GM12878 (cell line): ENCODE results near the gene LKAAEAR1. TPM values are rescaled to one million over a fixed set of nuclear protein-coding genes. Genes with fewer than 3 reads are reported as not detected.

Experiments
- ATAC-seq: fragments of 200-7000 bp; cut with Tn5 transposase; 3 replicates; pipeline ENCODE4 v1.9.1; 2020; ENCODE audit warnings: mild to moderate bottlenecking, moderate library complexity
- BruUV-seq: library from RNA; stranded (reverse); fragments of 400-500 nt; replicated peaks from 2 replicates; lab custom pipeline; 2021; lab: Mats Ljungman, UMichigan
- CTCF ChIA-PET: fragments of 300-600 bp; sonication (Branson Sonifier 250); formaldehyde crosslinking; extraction: SDS; loops from one replicate; lab custom pipeline; 2021; ENCODE audit warnings: inconsistent platforms; lab: Yijun Ruan, JAX
- POLR2A ChIA-PET: fragments of 350-600 bp; formaldehyde crosslinking; extraction: SDS; loops from one replicate; lab custom pipeline; 2021; ENCODE audit warnings: inconsistent platforms; lab: Charles Lee
- RAD21 ChIA-PET: fragments of 300-600 bp; sonication (Branson Sonifier 250); formaldehyde crosslinking; loops from one replicate; lab custom pipeline; 2023; ENCODE audit warnings: antibody characterized with exemption; ENCODE audit not compliant: unreplicated experiment; lab: Charles Lee
- SMC1A ChIA-PET: fragments of 300-600 bp; sonication (Branson Sonifier 250); formaldehyde crosslinking; loops from one replicate; lab custom pipeline; 2023; ENCODE audit not compliant: unreplicated experiment, uncharacterized antibody; lab: Charles Lee
- DNase-seq: peaks from one replicate; pipeline ENCODE4 v3.0.0-alpha.2; 2011; ENCODE audit warnings: low read depth, low spot score
- FAIRE-seq: peaks from 3 replicates; lab custom pipeline; 2011; peaks lifted over from hg19 to GRCh38; lab: Jason Lieb, UNC
- H2AFZ ChIP-seq: 2 replicates; pipeline ENCODE4 v1.6.0; 2011; ENCODE audit warnings: low read depth, low read length, control low read depth; ENCODE audit not compliant: control insufficient read depth
- H3K27ac ChIP-seq: 2 replicates; pipeline ENCODE4 v1.5.1; 2011; ENCODE audit warnings: control low read depth; ENCODE audit not compliant: control insufficient read depth, insufficient read depth
- H3K27me3 ChIP-seq, 2 experiments: replicated peaks in 1 of 2; 2 replicates each; pipeline versions ENCODE4 v1.6.0 to v1.6.1; 2011; ENCODE audit warnings: low read length in 1 of 2; ENCODE audit not compliant: control insufficient read depth in 2 of 2, insufficient read depth in 2 of 2
- H3K36me3 ChIP-seq, 2 experiments: 2 replicates each; pipeline ENCODE4 v1.5.1; 2011; ENCODE audit warnings: low read length in 1 of 2; ENCODE audit not compliant: control insufficient read depth in 2 of 2, insufficient read depth in 2 of 2
- H3K4me1 ChIP-seq: 2 replicates; pipeline ENCODE4 v1.6.1; 2011; ENCODE audit warnings: mild to moderate bottlenecking, low read length, moderate library complexity, mixed read lengths; ENCODE audit not compliant: control insufficient read depth, insufficient read depth
- H3K4me2 ChIP-seq: 2 replicates; pipeline ENCODE4 v1.6.0; 2011; ENCODE audit warnings: control low read depth; ENCODE audit not compliant: control insufficient read depth, insufficient read depth
- H3K4me3 ChIP-seq: fragments of 200-600 bp; sonication (generic); 2 replicates; pipeline ENCODE4 v1.5.1; 2016
- H3K79me2 ChIP-seq: 2 replicates; pipeline ENCODE4 v1.6.0; 2011; ENCODE audit warnings: low read length; ENCODE audit not compliant: control insufficient read depth, insufficient read depth
- H3K9ac ChIP-seq: 2 replicates; pipeline ENCODE4 v1.8.0; 2011; ENCODE audit warnings: low read length, control low read depth, mixed read lengths; ENCODE audit not compliant: control insufficient read depth, insufficient read depth
- H3K9me3 ChIP-seq: replicated peaks from 3 replicates; pipeline ENCODE4 v1.5.1; 2011; ENCODE audit warnings: mild to moderate bottlenecking, low read length; ENCODE audit not compliant: control insufficient read depth, insufficient read depth
- H4K20me1 ChIP-seq: 2 replicates; pipeline ENCODE4 v1.6.0; 2011; ENCODE audit not compliant: control insufficient read depth, insufficient read depth
- E2F8 ChIP-seq: fragments of 450-650 bp; IDR thresholded peaks from 2 replicates; pipeline ENCODE4 v1.6.1; 2018; ENCODE audit warnings: mild to moderate bottlenecking, low read depth, moderate library complexity; ENCODE audit not compliant: partially characterized antibody
- HDGF ChIP-seq: fragments of 450-650 bp; IDR thresholded peaks from 2 replicates; pipeline ENCODE4 v1.6.1; 2016; ENCODE audit warnings: antibody characterized with exemption
- MYB ChIP-seq: fragments of 150-350 bp; IDR thresholded peaks from 2 replicates; pipeline ENCODE4 v1.6.1; 2014; ENCODE audit warnings: mild to moderate bottlenecking, low read depth, low read length, borderline replicate concordance
- NFYA ChIP-seq: IDR thresholded peaks from 2 replicates; pipeline ENCODE4 v1.6.1; 2011; ENCODE audit warnings: low read depth, mild to moderate bottlenecking, low read length, improper control_type of control experiment, borderline replicate concordance
- NKRF ChIP-seq: fragments of 450-650 bp; conservative IDR thresholded peaks from 2 replicates; pipeline ENCODE4 v1.6.1; 2017; ENCODE audit warnings: mild to moderate bottlenecking, moderate library complexity
- PKNOX1 ChIP-seq: fragments of 450-650 bp; IDR thresholded peaks from 2 replicates; pipeline ENCODE4 v1.6.1; 2016; ENCODE audit warnings: mild to moderate bottlenecking
- POLR2A ChIP-seq: IDR thresholded peaks from 2 replicates; pipeline ENCODE4 v1.6.1; 2011; ENCODE audit warnings: low read depth, mild to moderate bottlenecking, low read length
- POLR2AphosphoS2 ChIP-seq: IDR thresholded peaks from 2 replicates; pipeline ENCODE4 v1.6.1; 2011; ENCODE audit warnings: low read depth, mild to moderate bottlenecking, low read length, improper control_type of control experiment, moderate library complexity
- POLR2AphosphoS5 ChIP-seq: IDR thresholded peaks from 2 replicates; pipeline ENCODE4 v1.6.1; 2011; ENCODE audit warnings: mild to moderate bottlenecking, low read length, inconsistent platforms
- RBBP5 ChIP-seq: fragments of 200-600 bp; sonication (generic); conservative IDR thresholded peaks from 2 replicates; pipeline ENCODE4 v1.6.1; 2016
- RUNX3 ChIP-seq: IDR thresholded peaks from 2 replicates; pipeline ENCODE4 v1.6.1; 2012; ENCODE audit warnings: low read length, inconsistent platforms
- SMARCA5 ChIP-seq: fragments of 450-650 bp; IDR thresholded peaks from 2 replicates; pipeline ENCODE4 v1.6.1; 2017; ENCODE audit warnings: mild to moderate bottlenecking
- SRF ChIP-seq, 2 experiments: IDR thresholded peaks; 2 replicates each; pipeline ENCODE4 v1.6.1; 2011; ENCODE audit warnings: low read depth in 2 of 2, low read length in 2 of 2, mild to moderate bottlenecking in 1 of 2, moderate library complexity in 1 of 2
- YY1 ChIP-seq: IDR thresholded peaks from 2 replicates; pipeline ENCODE4 v1.6.1; 2011; ENCODE audit warnings: low read depth, mild to moderate bottlenecking, low read length
- WGBS: methylation state at CpG from one replicate; pipeline ENCODE4 v1.1.6; 2016; ENCODE audit warnings: low lambda C conversion rate; ENCODE audit not compliant: insufficient replicate concordance, insufficient coverage; ENCODE audit errors: missing lambda C conversion rate; 5-methylcytosine and 5-hydroxymethylcytosine counted together
- in situ Hi-C: fragments of 300-500 bp; cut with MboI; formaldehyde crosslinking; loops from 9 replicates; pipeline ENCODE4 v1.14.3; 2018; ENCODE audit warnings: mixed read lengths
- intact Hi-C: fragments of 100-400 bp; cut with micrococcal nuclease; formaldehyde crosslinking; loops from one replicate; pipeline ENCODE4 v1.14.2; 2022; ENCODE audit not compliant: unreplicated experiment
- polyA plus RNA-seq, 11 experiments: library from polyadenylated mRNA; depleted of rRNA in 4 of 11; unstranded in 6 of 11; stranded (reverse) in 5 of 11; fragments of >200 nt; fragmentation: Nextera tagmentation in 4 of 11; fragmentation: Illumina TruSeq in 1 of 11; extraction: Ambion mirVana in 4 of 11; extraction: Trizol in 1 of 11; gene quantifications; 1 replicate in 1 of 11; 2 replicates in 10 of 11; pipeline versions ENCODE4 v1.2.1 to v1.2.3, GENCODE V29; 2011 to 2016; ENCODE audit warnings: inconsistent platforms in 2 of 11, missing spikeins in 2 of 11, low read depth in 1 of 11
- total RNA-seq, 4 experiments: library from RNA; depleted of rRNA in 3 of 4; stranded (reverse); fragments of >200 nt in 3 of 4; fragmentation: Illumina TruSeq in 1 of 4; extraction: Trizol in 1 of 4; gene quantifications; 2 replicates each; pipeline versions ENCODE4 v1.2.1 to v1.2.3, GENCODE V29; 2013 to 2021

Gene LKAAEAR1
- total and polyA plus RNA-seq, 10 of the 15 experiments (the other 5 are each of a cell fraction or from before 2014, with no cell fraction given), result not detected

- no peak for ATAC-seq
- Histone ChIP-seq H4K20me1 (no peaks in the 10 kb centered on the region), H3K27ac (no peak overlapping the region), H3K27me3 (no peaks in the 10 kb centered on the region), H3K79me2 (peaks cover 4% of the 10 kb centered on the region), H3K9ac (peak overlapping the region; percentile 64), H3K4me2 (peak overlapping the region; percentile 90), H2AFZ (no peak overlapping the region), H3K9me3 (no peaks in the 10 kb centered on the region), H3K4me1 (peaks cover 35% of the 10 kb centered on the region), H3K36me3 (no peaks in the 10 kb centered on the region; a peak in 1 of 4 replicates), H3K4me3 (peak overlapping the region; percentile 64; the same call in 1 of the 2 replicates)
- ChIA-PET SMC1A (interaction anchor here (0.6 to 6.1 kb wide), 8 partner anchors 12 to 80 kb away, joined by 3 to 52 read pairs (median 6); partner anchors contain the start of genes OPRL1, PRPF6, RGS19 and SAMD10), CTCF (interaction anchor here (0.5 to 9.1 kb wide), 21 partner anchors 16 to 502 kb away, joined by 3 to 108 read pairs (median 4); partner anchors contain the start of genes NPBWR2, OPRL1, PRPF6 and RGS19), RAD21 (interaction anchor here (0.8 to 7.1 kb wide), 15 partner anchors 14 to 503 kb away, joined by 3 to 92 read pairs (median 4); partner anchors contain the start of genes NPBWR2, PRPF6, PTK6 and SAMD10), POLR2A (interaction anchor here (0.5 to 7.2 kb wide), 13 partner anchors 13 to 503 kb away, joined by 3 to 63 read pairs (median 6); partner anchors contain the start of genes OPRL1, PRPF6, PTK6 and RGS19)
- WGBS, result 55% methylated on average over 12 of the region's 12 CpGs
- FAIRE-seq, result no peak
- no peak for DNase-seq
- intact Hi-C loops, result no loop called here
- no TSS peak for BruUV-seq
- in situ Hi-C loops, result no loop called here
- TF ChIP-seq RBBP5 (no peak), RUNX3 (no peak), SRF (IDR thresholded peaks at IDR 0.05; ENCODE audit: low read depth in 2 of 2, low read length in 2 of 2) (no peak), PKNOX1 (no peak), POLR2A (peak; percentile 24), NKRF (no peak), HDGF (0 out of 2 replicates have a peak, but pooled peaks have one; percentile 20), SMARCA5 (no peak), YY1 (no peak), E2F8 (no peak), POLR2AphosphoS5 (peak; percentile 26; the same call in 1 of the 2 replicates), NFYA (no peak), MYB (no peak), POLR2AphosphoS2 (peak; percentile 68)
These were observed 43.8 kb downstream of the LKAAEAR1 start for GRCh38 chr20:64040231-64041039.
